HepG2 (cell line): Measurements from ENCODE around the gene NCOA7. TPM values are rescaled to one million over a fixed set of nuclear protein-coding genes. Genes with fewer than 3 reads are reported as not detected.

Experiments used
- CREB3 ChIP-seq: sonication (generic); formaldehyde crosslinking; IDR thresholded peaks from 2 replicates; pipeline ENCODE4 v1.5.0; 2020; ENCODE audit warnings: missing genetic modification reagents
- EEA1 ChIP-seq: sonication (generic); formaldehyde crosslinking; IDR thresholded peaks from 2 replicates; pipeline ENCODE4 v1.5.1; 2020; ENCODE audit warnings: mild to moderate bottlenecking, missing genetic modification reagents, borderline replicate concordance
- HDAC1 ChIP-seq: sonication (generic); formaldehyde crosslinking; IDR thresholded peaks from 2 replicates; pipeline ENCODE4 v1.5.1; 2020; ENCODE audit warnings: mild to moderate bottlenecking, missing genetic modification reagents
- HDAC2 ChIP-seq: sonication (generic); formaldehyde crosslinking; IDR thresholded peaks from 2 replicates; pipeline ENCODE4 v1.4.0; 2020; ENCODE audit warnings: missing genetic modification reagents
- IKZF4 ChIP-seq: sonication (generic); formaldehyde crosslinking; IDR thresholded peaks from 2 replicates; pipeline ENCODE4 v1.5.1; 2020; ENCODE audit warnings: borderline replicate concordance, mild to moderate bottlenecking, low read depth, missing genetic modification reagents; ENCODE audit errors: not compliant biosample characterization
- ISL2 ChIP-seq: sonication (generic); formaldehyde crosslinking; IDR thresholded peaks from 2 replicates; pipeline ENCODE4 v1.5.0; 2020; ENCODE audit warnings: missing genetic modification reagents
- JUNB ChIP-seq: sonication (generic); formaldehyde crosslinking; IDR thresholded peaks from 2 replicates; pipeline ENCODE4 v1.8.0; 2022; ENCODE audit warnings: missing genetic modification reagents, mild to moderate bottlenecking, borderline replicate concordance
- KDM2A ChIP-seq: sonication (generic); formaldehyde crosslinking; IDR thresholded peaks from 2 replicates; pipeline ENCODE4 v1.4.0; 2020; ENCODE audit warnings: low read depth, missing genetic modification reagents, borderline replicate concordance
- KDM6A ChIP-seq: IDR thresholded peaks from 2 replicates; pipeline ENCODE4 v1.6.1; 2016; ENCODE audit warnings: low read depth
- KMT2A ChIP-seq: sonication (generic); formaldehyde crosslinking; IDR thresholded peaks from 2 replicates; pipeline ENCODE4 v1.4.0; 2020; ENCODE audit warnings: missing genetic modification reagents
- NFYB ChIP-seq: sonication (generic); formaldehyde crosslinking; IDR thresholded peaks from 2 replicates; pipeline ENCODE4 v1.4.0; 2020; ENCODE audit warnings: missing genetic modification reagents
- RARG ChIP-seq: sonication (generic); formaldehyde crosslinking; IDR thresholded peaks from 2 replicates; pipeline ENCODE4 v1.4.0; 2020; ENCODE audit warnings: low read depth, mild to moderate bottlenecking, missing genetic modification reagents
- SIX4 ChIP-seq: sonication (generic); formaldehyde crosslinking; IDR thresholded peaks from 2 replicates; pipeline ENCODE4 v1.4.0; 2020; ENCODE audit warnings: missing genetic modification reagents
- SP2 ChIP-seq: sonication (generic); formaldehyde crosslinking; IDR thresholded peaks from 2 replicates; pipeline ENCODE4 v1.5.1; 2020; ENCODE audit warnings: mild to moderate bottlenecking, missing genetic modification reagents
- YEATS2 ChIP-seq: sonication (generic); formaldehyde crosslinking; IDR thresholded peaks from 2 replicates; pipeline ENCODE4 v1.4.0; 2020; ENCODE audit warnings: missing genetic modification reagents, borderline replicate concordance
- ZBTB25 ChIP-seq: IDR thresholded peaks from 2 replicates; pipeline ENCODE4 v1.6.1; 2018; ENCODE audit warnings: missing genetic modification reagents
- ZBTB42 ChIP-seq: sonication (generic); formaldehyde crosslinking; IDR thresholded peaks from 2 replicates; pipeline ENCODE4 v1.5.0; 2020; ENCODE audit warnings: mild to moderate bottlenecking, missing genetic modification reagents
- ZNF101 ChIP-seq: sonication (generic); formaldehyde crosslinking; IDR thresholded peaks from 2 replicates; pipeline ENCODE4 v1.4.0; 2020; ENCODE audit warnings: mild to moderate bottlenecking, low read depth, missing genetic modification reagents, borderline replicate concordance
- ZNF225 ChIP-seq: sonication (generic); formaldehyde crosslinking; IDR thresholded peaks from 2 replicates; pipeline ENCODE4 v1.4.0; 2020; ENCODE audit warnings: mild to moderate bottlenecking, missing genetic modification reagents
- ZNF253 ChIP-seq: sonication (generic); formaldehyde crosslinking; IDR thresholded peaks from 2 replicates; pipeline ENCODE4 v1.8.0; 2022; ENCODE audit warnings: mild to moderate bottlenecking, missing genetic modification reagents, borderline replicate concordance
- ZNF329 ChIP-seq: sonication (generic); formaldehyde crosslinking; IDR thresholded peaks from 2 replicates; pipeline ENCODE4 v1.9.0; 2021; ENCODE audit warnings: low read depth, mild to moderate bottlenecking, missing genetic modification reagents
- ZNF607 ChIP-seq: sonication (generic); formaldehyde crosslinking; IDR thresholded peaks from 2 replicates; pipeline ENCODE4 v1.5.1; 2020; ENCODE audit warnings: missing genetic modification reagents, mild to moderate bottlenecking, borderline replicate concordance
- ZNF629 ChIP-seq: sonication (generic); formaldehyde crosslinking; conservative IDR thresholded peaks from 2 replicates; pipeline ENCODE4 v1.5.0; 2020; ENCODE audit warnings: missing genetic modification reagents
- ZNF747 ChIP-seq: sonication (generic); formaldehyde crosslinking; IDR thresholded peaks from 2 replicates; pipeline ENCODE4 v1.8.1; 2023; ENCODE audit warnings: missing genetic modification reagents, mild to moderate bottlenecking, borderline replicate concordance
- ZNF766 ChIP-seq: sonication (generic); formaldehyde crosslinking; IDR thresholded peaks from 2 replicates; pipeline ENCODE4 v1.5.0; 2020; ENCODE audit warnings: missing genetic modification reagents, borderline replicate concordance
- polyA plus RNA-seq, 8 experiments: library from polyadenylated mRNA; depleted of rRNA in 3 of 8; stranded (reverse) in 7 of 8; unstranded in 1 of 8; fragments of >200 nt; fragmentation: Illumina TruSeq in 4 of 8; extraction: Trizol in 4 of 8; gene quantifications; 2 replicates each; pipeline versions ENCODE4 v1.2.1 to v1.2.3, GENCODE V29; 2011 to 2016; ENCODE audit warnings: low read depth in 4 of 8, missing spikeins in 1 of 8, mixed read lengths in 1 of 8; ENCODE audit not compliant: insufficient read depth in 1 of 8
- total RNA-seq, 5 experiments: library from RNA; depleted of rRNA; stranded (reverse); fragments of >200 nt; fragmentation: Illumina TruSeq; extraction: Trizol; gene quantifications; 2 replicates each; pipeline ENCODE4 v1.2.3, GENCODE V29; 2016; ENCODE audit warnings: low read depth in 1 of 5
- TF ChIP-seq, protein P1 (sequence below): sonication (generic); formaldehyde crosslinking; IDR thresholded peaks from 2 replicates; pipeline ENCODE4 v1.5.1; 2020; ENCODE audit warnings: missing genetic modification reagents, mild to moderate bottlenecking, borderline replicate concordance

Gene NCOA7
- total and polyA plus RNA-seq, 2 of the 13 experiments (the other 11 are each of a cell fraction or from before 2014, with no cell fraction given) = 13.6 to 20.8 TPM

DNA sequence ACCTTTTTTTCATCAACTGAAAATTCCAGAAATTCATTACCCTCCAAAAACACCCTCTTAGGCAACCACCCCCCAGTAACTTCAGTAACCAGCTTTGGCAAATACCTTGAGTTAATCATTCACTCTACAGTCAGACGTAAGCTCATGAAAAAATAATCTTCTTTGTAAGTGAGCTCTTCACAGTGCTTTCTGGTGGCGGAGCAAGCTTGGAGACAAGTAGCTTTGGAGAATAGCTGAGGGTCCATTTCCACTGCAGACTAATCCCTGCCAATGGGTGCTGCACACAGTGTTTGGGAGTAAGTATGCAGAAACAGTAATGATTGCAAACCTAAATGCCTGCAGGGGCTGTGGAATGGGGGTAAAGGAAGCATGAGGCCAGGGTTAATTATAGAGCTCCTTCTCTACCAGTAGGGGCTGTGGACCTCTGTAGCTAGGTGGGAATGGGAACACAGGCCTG, 109.0 kb downstream of the NCOA7 start (continued):
- no peak for TF ChIP-seq CREB3 (CRISPR knock-in tag)
- TF ChIP-seq HDAC1 (CRISPR knock-in tag) = peak; percentile 42; the same call in 1 of the 2 replicates
- no peak for TF ChIP-seq RARG (CRISPR knock-in tag)
- no peak for TF ChIP-seq SP2 (CRISPR knock-in tag)
- no peak for TF ChIP-seq YEATS2 (CRISPR knock-in tag)
- no peak for TF ChIP-seq JUNB (CRISPR knock-in tag)
- no peak for TF ChIP-seq HDAC2
- TF ChIP-seq ZNF329 (CRISPR knock-in tag) = no peak
- no peak for TF ChIP-seq ZNF747 (CRISPR knock-in tag)
- TF ChIP-seq KMT2A = no peak
- no peak for TF ChIP-seq ZNF607
- TF ChIP-seq NFYB = no peak
- TF ChIP-seq ZNF101 (CRISPR knock-in tag) = no peak
- 0 out of 2 replicates have a peak, but pooled peaks have one; percentile 42 for TF ChIP-seq SIX4 (CRISPR knock-in tag)
- TF ChIP-seq, protein P1, sequence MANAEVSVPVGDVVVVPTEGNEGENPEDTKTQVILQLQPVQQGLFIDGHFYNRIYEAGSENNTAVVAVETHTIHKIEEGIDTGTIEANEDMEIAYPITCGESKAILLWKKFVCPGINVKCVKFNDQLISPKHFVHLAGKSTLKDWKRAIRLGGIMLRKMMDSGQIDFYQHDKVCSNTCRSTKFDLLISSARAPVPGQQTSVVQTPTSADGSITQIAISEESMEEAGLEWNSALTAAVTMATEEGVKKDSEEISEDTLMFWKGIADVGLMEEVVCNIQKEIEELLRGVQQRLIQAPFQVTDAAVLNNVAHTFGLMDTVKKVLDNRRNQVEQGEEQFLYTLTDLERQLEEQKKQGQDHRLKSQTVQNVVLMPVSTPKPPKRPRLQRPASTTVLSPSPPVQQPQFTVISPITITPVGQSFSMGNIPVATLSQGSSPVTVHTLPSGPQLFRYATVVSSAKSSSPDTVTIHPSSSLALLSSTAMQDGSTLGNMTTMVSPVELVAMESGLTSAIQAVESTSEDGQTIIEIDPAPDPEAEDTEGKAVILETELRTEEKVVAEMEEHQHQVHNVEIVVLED = peak; percentile 31; the same call in 1 of the 2 replicates
- TF ChIP-seq KDM6A = peak; percentile 17; the same call in 1 of the 2 replicates
- peak; percentile 67 for TF ChIP-seq ZNF629
- no peak for TF ChIP-seq ZBTB42 (CRISPR knock-in tag)
- no peak for TF ChIP-seq ZNF225 (CRISPR knock-in tag)
- 0 out of 2 replicates have a peak, but pooled peaks have one; percentile 34 for TF ChIP-seq ZNF766 (CRISPR knock-in tag)
- TF ChIP-seq ZBTB25 (CRISPR knock-in tag) = peak; percentile 39; the same call in 1 of the 2 replicates
- no peak for TF ChIP-seq ZNF253 (CRISPR knock-in tag)
- TF ChIP-seq IKZF4 (CRISPR knock-in tag) = no peak
- peak; percentile 13; the same call in 1 of the 2 replicates for TF ChIP-seq ISL2
- TF ChIP-seq EEA1 = no peak
- TF ChIP-seq KDM2A (CRISPR knock-in tag) = 0 out of 2 replicates have a peak, but pooled peaks have one; percentile 33
